ENCODE results near the gene HHATL.

The HHATL gene

GRCh38 chr3:42662037-42662812 lies 40.4 kb downstream of the HHATL start:
- 0 out of 20 replicates have a peak overlapping the region, but pooled peaks of 1 of the 10 experiments have one; percentile 16 for H3K4me3 ChIP-seq
- H3K9ac ChIP-seq, result peak overlapping the region in 5 of 11 experiments; percentile 68 to 87 (median 82); a peak in 8 of 22 replicates
- H3K36me3 ChIP-seq, result peaks cover 0 to 33% (median 23%) of the 10 kb centered on the region in 11 experiments; a peak in 20 of 22 replicates
- TF ChIP-seq Cebpa-rat (IDR thresholded peaks at IDR 0.05), result no peak
- H3K27me3 ChIP-seq, result no peaks in the 10 kb centered on the region
- H3K4me2 ChIP-seq, result peak overlapping the region; percentile 89 to 100 (median 96); a peak in 21 of 22 replicates
- peak overlapping the region in 7 of 11 experiments; percentile 83 to 95 (median 92); a peak in 12 of 22 replicates for H3K27ac ChIP-seq
- H4K20me1 ChIP-seq, result peaks cover 0 to 7% (median 2%) of the 10 kb centered on the region in 11 experiments; a peak in 6 of 22 replicates
- no peaks in the 10 kb centered on the region for H3K9me3 ChIP-seq (replicated peaks in 1 of 11)
- peaks cover 83 to 94% (median 90%) of the 10 kb centered on the region in 10 experiments for H3K4me1 ChIP-seq

- Histone ChIP-seq H3K4me2 (peak overlapping the region; percentile 89 to 100 (median 96); a peak in 20 of 22 replicates), H4K20me1 (peaks cover 0 to 10% (median 5%) of the 10 kb centered on the region in 11 experiments; a peak in 6 of 22 replicates), H3K9ac (peak overlapping the region in 4 of 11 experiments; percentile 39 to 87 (median 82); a peak in 2 of 22 replicates), H3K27me3 (no peaks in the 10 kb centered on the region), H3K4me3 (0 out of 20 replicates have a peak overlapping the region, but pooled peaks of 1 of the 10 experiments have one; percentile 16), H3K36me3 (peaks cover 0 to 33% (median 23%) of the 10 kb centered on the region in 11 experiments; a peak in 20 of 22 replicates), H3K9me3 (replicated peaks in 1 of 11) (no peaks in the 10 kb centered on the region), H3K27ac (peak overlapping the region in 6 of 11 experiments; percentile 84 to 95 (median 92); a peak in 9 of 22 replicates), H3K4me1 (peaks cover 83 to 98% (median 94%) of the 10 kb centered on the region in 10 experiments)
- no peak for TF ChIP-seq Cebpa-rat (IDR thresholded peaks at IDR 0.05)
These were observed 41.0 kb downstream of the HHATL start for GRCh38 chr3:42661593-42662022.

GRCh38 chr3:42660898-42661297 lies 41.7 kb downstream of the HHATL start:
- Histone ChIP-seq H3K4me1 (peaks cover 88 to 99% (median 97%) of the 10 kb centered on the region in 10 experiments), H3K4me2 (peak overlapping the region; percentile 89 to 100 (median 96)), H3K27me3 (no peaks in the 10 kb centered on the region), H4K20me1 (peaks cover 0 to 15% (median 5%) of the 10 kb centered on the region in 11 experiments; a peak in 6 of 22 replicates), H3K4me3 (peak overlapping the region in 8 of 10 experiments; percentile 55 to 74 (median 68); a peak in 14 of 20 replicates), H3K9me3 (replicated peaks in 1 of 11) (no peaks in the 10 kb centered on the region), H3K36me3 (peaks cover 0 to 33% (median 23%) of the 10 kb centered on the region in 11 experiments; a peak in 20 of 22 replicates), H3K27ac (peak overlapping the region in 9 of 11 experiments; percentile 52 to 95 (median 78); a peak in 10 of 22 replicates), H3K9ac (peak overlapping the region in 9 of 11 experiments; percentile 0 to 84 (median 78); a peak in 13 of 22 replicates)
- no peak for TF ChIP-seq Cebpa-rat (IDR thresholded peaks at IDR 0.05)

GRCh38 chr3:42660131-42660715 lies 42.4 kb downstream of the HHATL start:
- Histone ChIP-seq H3K9me3 (replicated peaks in 1 of 11) (no peaks in the 10 kb centered on the region), H3K27me3 (no peaks in the 10 kb centered on the region), H3K4me2 (peak overlapping the region; percentile 89 to 100 (median 96)), H3K4me1 (peaks cover 91 to 99% (median 97%) of the 10 kb centered on the region in 10 experiments), H4K20me1 (peaks cover 0 to 21% (median 5%) of the 10 kb centered on the region in 11 experiments; a peak in 6 of 22 replicates), H3K4me3 (peak overlapping the region in 9 of 10 experiments; percentile 46 to 74 (median 66); a peak in 18 of 20 replicates), H3K9ac (peak overlapping the region; percentile 0 to 84 (median 78); a peak in 20 of 22 replicates), H3K36me3 (peaks cover 0 to 33% (median 23%) of the 10 kb centered on the region in 11 experiments; a peak in 20 of 22 replicates), H3K27ac (peak overlapping the region in 10 of 11 experiments; percentile 34 to 95 (median 78); a peak in 18 of 22 replicates)
- no peak for TF ChIP-seq Cebpa-rat (IDR thresholded peaks at IDR 0.05)

GRCh38 chr3:42659451-42660130 lies 43.0 kb downstream of the HHATL start:
- no peak for TF ChIP-seq Cebpa-rat (IDR thresholded peaks at IDR 0.05)
- H3K9ac ChIP-seq, result peak overlapping the region; percentile 0 to 84 (median 78); a peak in 20 of 22 replicates
- H3K36me3 ChIP-seq, result peaks cover 0 to 33% (median 23%) of the 10 kb centered on the region in 11 experiments; a peak in 20 of 22 replicates
- peak overlapping the region; percentile 89 to 100 (median 96) for H3K4me2 ChIP-seq
- H3K9me3 ChIP-seq (replicated peaks in 1 of 11), result no peaks in the 10 kb centered on the region
- H3K27me3 ChIP-seq, result no peaks in the 10 kb centered on the region
- peaks cover 0 to 21% (median 5%) of the 10 kb centered on the region in 11 experiments; a peak in 6 of 22 replicates for H4K20me1 ChIP-seq
- peak overlapping the region; percentile 39 to 74 (median 65) for H3K4me3 ChIP-seq
- H3K4me1 ChIP-seq, result peaks cover 89 to 99% (median 97%) of the 10 kb centered on the region in 10 experiments
- peak overlapping the region; percentile 24 to 95 (median 77); a peak in 19 of 22 replicates for H3K27ac ChIP-seq

GRCh38 chr3:42658771-42659390 lies 43.7 kb downstream of the HHATL start:
- H3K4me3 ChIP-seq, result peak overlapping the region in 9 of 10 experiments; percentile 46 to 74 (median 66); a peak in 17 of 20 replicates
- H3K36me3 ChIP-seq, result peaks cover 0 to 33% (median 23%) of the 10 kb centered on the region in 11 experiments; a peak in 20 of 22 replicates
- H3K4me2 ChIP-seq, result peak overlapping the region; percentile 89 to 100 (median 96)
- H4K20me1 ChIP-seq, result peaks cover 0 to 21% (median 5%) of the 10 kb centered on the region in 11 experiments; a peak in 6 of 22 replicates
- H3K27ac ChIP-seq, result peak overlapping the region in 9 of 11 experiments; percentile 52 to 95 (median 78); a peak in 19 of 22 replicates
- peak overlapping the region in 9 of 11 experiments; percentile 66 to 84 (median 78); a peak in 16 of 22 replicates for H3K9ac ChIP-seq
- peaks cover 84 to 93% (median 92%) of the 10 kb centered on the region in 10 experiments for H3K4me1 ChIP-seq
- no peaks in the 10 kb centered on the region for H3K9me3 ChIP-seq (replicated peaks in 1 of 11)
- H3K27me3 ChIP-seq, result no peaks in the 10 kb centered on the region
- no peak for TF ChIP-seq Cebpa-rat (IDR thresholded peaks at IDR 0.05)

GRCh38 chr3:42658091-42658770 lies 44.4 kb downstream of the HHATL start:
- Histone ChIP-seq H3K27me3 (no peaks in the 10 kb centered on the region), H3K4me3 (peak overlapping the region in 4 of 10 experiments; percentile 64 to 73 (median 70); a peak in 4 of 20 replicates), H3K27ac (peak overlapping the region in 9 of 11 experiments; percentile 52 to 95 (median 78); a peak in 15 of 22 replicates), H3K4me1 (peaks cover 80 to 93% (median 91%) of the 10 kb centered on the region in 10 experiments), H3K4me2 (peak overlapping the region; percentile 89 to 100 (median 98); a peak in 21 of 22 replicates), H3K36me3 (peaks cover 0 to 31% (median 23%) of the 10 kb centered on the region in 11 experiments; a peak in 20 of 22 replicates), H4K20me1 (peaks cover 0 to 21% (median 5%) of the 10 kb centered on the region in 11 experiments; a peak in 6 of 22 replicates), H3K9ac (peak overlapping the region in 8 of 11 experiments; percentile 14 to 84 (median 76); a peak in 11 of 22 replicates), H3K9me3 (replicated peaks in 1 of 11) (no peaks in the 10 kb centered on the region)
- TF ChIP-seq Cebpa-rat (IDR thresholded peaks at IDR 0.05), result no peak

Measured in BLaER1 treated with 17β-estradiol and CSF1 and Interleukin-3, amounts not matched to agents 10 nM and 100 nM (cell line).